Mucosa of descending colon (tissue), 3 donors: Measurements from ENCODE around the gene DLGAP4. TPM values are rescaled to one million over a fixed set of nuclear protein-coding genes. Genes with fewer than 3 reads are reported as not detected.

Source experiments
- ATAC-seq: fragments of 200-7000 bp; cut with Tn5 transposase; one replicate; pipeline ENCODE4 v1.9.1; 2020; ENCODE audit warnings: mild to moderate bottlenecking, moderate library complexity
- DNase-seq, 3 donors: peaks; one replicate each; pipeline ENCODE4 v3.0.0-alpha.2; 2020
- H3K36me3 ChIP-seq: fragments of 200-600 bp; one replicate; pipeline ENCODE4 v1.8.0; 2021; ENCODE audit warnings: low read depth, mild to moderate bottlenecking
- H3K4me1 ChIP-seq: fragments of 200-600 bp; one replicate; pipeline ENCODE4 v1.8.0; 2021; ENCODE audit warnings: low read depth, mild to moderate bottlenecking
- H3K4me3 ChIP-seq: fragments of 200-600 bp; one replicate; pipeline ENCODE4 v1.8.0; 2021; ENCODE audit warnings: mild to moderate bottlenecking
- H3K9me3 ChIP-seq: fragments of 200-600 bp; one replicate; pipeline ENCODE4 v1.8.0; 2021; ENCODE audit warnings: mild to moderate bottlenecking
- CTCF ChIP-seq: fragments of 200-600 bp; IDR thresholded peaks from one replicate; pipeline ENCODE4 v1.8.0; 2022; ENCODE audit warnings: antibody characterized with exemption, mild to moderate bottlenecking
- intact Hi-C, 2 donors: fragments of 100-400 bp; cut with DNase I in 1 of 2; cut with micrococcal nuclease in 1 of 2; formaldehyde crosslinking; loops; one replicate each; pipeline versions ENCODE4 v1.11.0 to v1.11.1; 2022; cut with DNase I, micrococcal nuclease
- total RNA-seq, 3 donors: library from RNA; stranded (reverse); fragmentation: NEBNext Ultra II Directional in 2 of 3; extraction: Animal tissue kit (Norgen Biotek cat#: 25700) in 2 of 3; gene quantifications; one replicate each; pipeline versions ENCODE4 v1.2.1 to v1.2.4, GENCODE V29; 2021 to 2023
- donor health status: DM: no; HTN: no; CAD: no; lungs with moderate emphysema.
- donor health status: DM: no; HTN: no; CAD: no.
- donor health status: DM: no; HTN: yes; CAD: no.

The DLGAP4 gene
- total RNA-seq, 3 donors from 2014 or later = 40.0 to 66.3 (median 43.5) TPM

GRCh38 chr20:36548006-36548315 lies 241.8 kb downstream of the DLGAP4 start:
- Histone ChIP-seq H3K4me1 (no peaks in the 10 kb centered on the region), H3K4me3 (no peak overlapping the region), H3K9me3 (no peaks in the 10 kb centered on the region), H3K36me3 (no peaks in the 10 kb centered on the region)
- DNase-seq = no peak
- no peak for TF ChIP-seq CTCF
- ATAC-seq = no peak
- intact Hi-C loops = loop anchor here in 1 of 2 donors (10.0 kb wide), 1 partner anchor 83 kb away; no protein-coding TSS in a partner anchor

GRCh38 chr20:36548704-36549627 lies 242.8 kb downstream of the DLGAP4 start:
- DNase-seq = no peak

GRCh38 chr20:36549628-36549941 lies 243.4 kb downstream of the DLGAP4 start:
- intact Hi-C loops = loop anchor here in 1 of 2 donors (10.0 kb wide), 1 partner anchor 85 kb away; no protein-coding TSS in a partner anchor
- H3K36me3 ChIP-seq = no peaks in the 10 kb centered on the region
- H3K4me1 ChIP-seq = no peaks in the 10 kb centered on the region
- no peak for TF ChIP-seq CTCF
- DNase-seq = no peak
- no peaks in the 10 kb centered on the region for H3K9me3 ChIP-seq
- no peak for ATAC-seq
- H3K4me3 ChIP-seq = no peak overlapping the region

More at GRCh38 chr20:36548704-36549627, 242.8 kb downstream of the DLGAP4 start:
- no peaks in the 10 kb centered on the region for H3K36me3 ChIP-seq
- no peaks in the 10 kb centered on the region for H3K4me1 ChIP-seq
- no peak overlapping the region for H3K4me3 ChIP-seq
- intact Hi-C loops = loop anchor here in 1 of 2 donors (10.0 kb wide), 1 partner anchor 84 kb away; no protein-coding TSS in a partner anchor
- ATAC-seq = no peak
- no peaks in the 10 kb centered on the region for H3K9me3 ChIP-seq
- no peak for TF ChIP-seq CTCF

- no peak overlapping the region for H3K4me3 ChIP-seq
- H3K36me3 ChIP-seq = no peaks in the 10 kb centered on the region
- TF ChIP-seq CTCF = no peak
- ATAC-seq (peak; percentile 8), DNase-seq (peak in 1 of 3 donors; percentile 45)
- no peaks in the 10 kb centered on the region for H3K9me3 ChIP-seq
- intact Hi-C loops = loop anchor here in 1 of 2 donors (10.0 kb wide), 1 partner anchor 85 kb away; no protein-coding TSS in a partner anchor
- H3K4me1 ChIP-seq = no peaks in the 10 kb centered on the region
These were observed 244.0 kb downstream of the DLGAP4 start for GRCh38 chr20:36549942-36550789.

- no peak overlapping the region for H3K4me3 ChIP-seq
- H3K4me1 ChIP-seq = no peaks in the 10 kb centered on the region
- H3K36me3 ChIP-seq = no peaks in the 10 kb centered on the region
- DNase-seq (peak in 1 of 3 donors; percentile 27), ATAC-seq (peak; percentile 8)
- H3K9me3 ChIP-seq = no peaks in the 10 kb centered on the region
- intact Hi-C loops = no loop called here
- TF ChIP-seq CTCF = no peak
These were observed 244.7 kb downstream of the DLGAP4 start for GRCh38 chr20:36550790-36551299.
